Smooth muscle cell (in vitro differentiated cells): Measurements from ENCODE around the gene NSG1. TPM values are rescaled to one million over a fixed set of nuclear protein-coding genes. Genes with fewer than 3 reads are reported as not detected.
"Not testable (repeated sequence)": the region's sequence is repeated elsewhere in the genome, so short reads cannot be mapped to it uniquely, and the experiment has no call there.

Experiments
- DNase-seq: peaks from one replicate; lab custom pipeline; 2025; ENCODE audit not compliant: unreplicated experiment; lab: John Stamatoyannopoulos, UW
- H2AFZ ChIP-seq: fragments of 200-600 bp; sonication (generic); 2 replicates; pipeline ENCODE4 v1.6.0; 2016; ENCODE audit warnings: antibody characterized with exemption, low read depth, mild to moderate bottlenecking
- H3F3A ChIP-seq: fragments of 200-600 bp; sonication (generic); 2 replicates; pipeline ENCODE4 v1.6.0; 2017; ENCODE audit warnings: antibody characterized with exemption, low read depth
- H3K27ac ChIP-seq: fragments of 200-600 bp; sonication (generic); 2 replicates; pipeline ENCODE4 v1.5.1; 2016; ENCODE audit warnings: low read depth, mild to moderate bottlenecking
- H3K27me3 ChIP-seq: fragments of 200-600 bp; sonication (generic); 2 replicates; pipeline ENCODE4 v1.6.1; 2016; ENCODE audit warnings: low read depth, mild to moderate bottlenecking
- H3K36me3 ChIP-seq: fragments of 200-600 bp; sonication (generic); 2 replicates; pipeline ENCODE4 v1.5.1; 2016; ENCODE audit warnings: low read depth
- H3K4me1 ChIP-seq: fragments of 200-600 bp; sonication (generic); 2 replicates; pipeline ENCODE4 v1.5.1; 2016; ENCODE audit warnings: low read depth
- H3K4me2 ChIP-seq: fragments of 200-600 bp; sonication (generic); 2 replicates; pipeline ENCODE4 v1.6.0; 2016; ENCODE audit warnings: mild to moderate bottlenecking
- H3K4me3 ChIP-seq: fragments of 200-600 bp; sonication (generic); 2 replicates; pipeline ENCODE4 v1.5.1; 2016; ENCODE audit warnings: mild to moderate bottlenecking
- H3K79me2 ChIP-seq: fragments of 200-600 bp; sonication (generic); 2 replicates; pipeline ENCODE4 v1.6.0; 2016; ENCODE audit warnings: low read depth, mild to moderate bottlenecking
- H3K9ac ChIP-seq: fragments of 200-600 bp; sonication (generic); 2 replicates; pipeline ENCODE4 v1.6.0; 2016; ENCODE audit warnings: low read depth
- H3K9me3 ChIP-seq: fragments of 200-600 bp; sonication (generic); replicated peaks from 2 replicates; pipeline ENCODE4 v1.5.1; 2016; ENCODE audit warnings: low read depth
- H4K20me1 ChIP-seq: fragments of 200-600 bp; sonication (generic); 2 replicates; pipeline ENCODE4 v1.6.0; 2016; ENCODE audit warnings: low read depth
- CTCF ChIP-seq: fragments of 200-600 bp; sonication (generic); IDR thresholded peaks from 2 replicates; pipeline ENCODE4 v1.5.1; 2017; ENCODE audit warnings: borderline replicate concordance, mild to moderate bottlenecking, antibody characterized with exemption; ENCODE audit not compliant: insufficient read depth, poor library complexity, severe bottlenecking
- WGBS: methylation state at CpG from one replicate; pipeline ENCODE4 v1.1.7; 2016; ENCODE audit warnings: low lambda C conversion rate; 5-methylcytosine and 5-hydroxymethylcytosine counted together
- polyA plus RNA-seq: library from polyadenylated mRNA; unstranded; fragments of >200 nt; fragmentation: Nextera tagmentation; extraction: Ambion mirVana; gene quantifications from 2 replicates; pipeline ENCODE4 v1.2.1, GENCODE V29; 2016
- total RNA-seq: library from RNA; depleted of rRNA; stranded (reverse); fragments of >200 nt; gene quantifications from 2 replicates; pipeline ENCODE4 v1.2.3, GENCODE V29; 2014

Gene NSG1
- total and polyA plus RNA-seq, 2 experiments from 2014 or later: 8.4 to 11.4 TPM

GRCh38 chr4:4461850-4462249, 74.9 kb downstream of the NSG1 start:
- Histone ChIP-seq H2AFZ (no peak overlapping the region), H3K4me1 (peaks cover 2% of the 10 kb centered on the region), H3K36me3 (peaks cover 4% of the 10 kb centered on the region), H3K27me3 (no peaks in the 10 kb centered on the region), H3K79me2 (no peaks in the 10 kb centered on the region), H3K9ac (no peak overlapping the region), H3K4me3 (no peak overlapping the region), H4K20me1 (no peaks in the 10 kb centered on the region), H3K27ac (no peak overlapping the region), H3K4me2 (no peak overlapping the region), H3F3A (no peaks in the 10 kb centered on the region), H3K9me3 (no peaks in the 10 kb centered on the region)
- DNase-seq: no peak
- 84% methylated on average over 5 of the region's 5 CpGs for WGBS
- TF ChIP-seq CTCF: no peak

GRCh38 chr4:4462970-4463369, 76.1 kb downstream of the NSG1 start:
- WGBS: 59% methylated on average over 3 of the region's 3 CpGs
- no peak overlapping the region for H3K4me2 ChIP-seq
- no peak overlapping the region for H3K9ac ChIP-seq
- H4K20me1 ChIP-seq: no peaks in the 10 kb centered on the region
- no peaks in the 10 kb centered on the region for H3K4me1 ChIP-seq
- H3K4me3 ChIP-seq: no peak overlapping the region
- H3F3A ChIP-seq: no peaks in the 10 kb centered on the region
- H2AFZ ChIP-seq: no peak overlapping the region
- no peak for DNase-seq
- H3K27me3 ChIP-seq: no peaks in the 10 kb centered on the region
- peak overlapping the region; percentile 1 for H3K27ac ChIP-seq
- no peak for TF ChIP-seq CTCF
- no peaks in the 10 kb centered on the region for H3K79me2 ChIP-seq
- no peaks in the 10 kb centered on the region for H3K9me3 ChIP-seq
- peaks cover 4% of the 10 kb centered on the region for H3K36me3 ChIP-seq

- not testable (repeated sequence) for H2AFZ ChIP-seq, H3K4me2 ChIP-seq, H3K27ac ChIP-seq, DNase-seq, H3K27me3 ChIP-seq, H3K79me2 ChIP-seq, H4K20me1 ChIP-seq, H3K9ac ChIP-seq, H3K9me3 ChIP-seq, H3K36me3 ChIP-seq, H3F3A ChIP-seq, H3K4me3 ChIP-seq, H3K4me1 ChIP-seq
- 100% methylated on average over 3 of the region's 3 CpGs for WGBS
These were observed 78.3 kb downstream of the NSG1 start for GRCh38 chr4:4465238-4465637.

Other genes with a start within 250 kb of the NSG1 start
- gene OTOP1, start 160.2 kb upstream of the NSG1 start, total RNA-seq: not detected in 2 replicates
- gene OTOP1, start 160.2 kb upstream of the NSG1 start, polyA plus RNA-seq: not detected in 2 replicates
- 42.9 and 44.2 TPM in 2 replicates for gene TMEM128, start 138.9 kb upstream of the NSG1 start, total RNA-seq
- gene TMEM128, start 138.9 kb upstream of the NSG1 start, polyA plus RNA-seq: 43.9 and 45.4 TPM in 2 replicates
- gene LYAR, start 96.9 kb upstream of the NSG1 start, total RNA-seq: 12.5 and 13.7 TPM in 2 replicates
- 8.1 and 11.4 TPM in 2 replicates for gene LYAR, start 96.9 kb upstream of the NSG1 start, polyA plus RNA-seq
- 4.3 and 6.3 TPM in 2 replicates for gene ZBTB49, start 96.9 kb upstream of the NSG1 start, total RNA-seq
- gene ZBTB49, start 96.9 kb upstream of the NSG1 start, polyA plus RNA-seq: 4.2 and 4.6 TPM in 2 replicates
- 17.7 and 26.0 TPM in 2 replicates for gene STX18, start 154.9 kb downstream of the NSG1 start, total RNA-seq
- 23.3 and 26.6 TPM in 2 replicates for gene STX18, start 154.9 kb downstream of the NSG1 start, polyA plus RNA-seq